ENCODE measurements around the gene EDC4. TPM values are rescaled to one million over a fixed set of nuclear protein-coding genes. Genes with fewer than 3 reads are reported as not detected.

EDC4 gene
- polyA plus RNA-seq, 1 donor from 2014 or later: 66.0 TPM

DNA sequence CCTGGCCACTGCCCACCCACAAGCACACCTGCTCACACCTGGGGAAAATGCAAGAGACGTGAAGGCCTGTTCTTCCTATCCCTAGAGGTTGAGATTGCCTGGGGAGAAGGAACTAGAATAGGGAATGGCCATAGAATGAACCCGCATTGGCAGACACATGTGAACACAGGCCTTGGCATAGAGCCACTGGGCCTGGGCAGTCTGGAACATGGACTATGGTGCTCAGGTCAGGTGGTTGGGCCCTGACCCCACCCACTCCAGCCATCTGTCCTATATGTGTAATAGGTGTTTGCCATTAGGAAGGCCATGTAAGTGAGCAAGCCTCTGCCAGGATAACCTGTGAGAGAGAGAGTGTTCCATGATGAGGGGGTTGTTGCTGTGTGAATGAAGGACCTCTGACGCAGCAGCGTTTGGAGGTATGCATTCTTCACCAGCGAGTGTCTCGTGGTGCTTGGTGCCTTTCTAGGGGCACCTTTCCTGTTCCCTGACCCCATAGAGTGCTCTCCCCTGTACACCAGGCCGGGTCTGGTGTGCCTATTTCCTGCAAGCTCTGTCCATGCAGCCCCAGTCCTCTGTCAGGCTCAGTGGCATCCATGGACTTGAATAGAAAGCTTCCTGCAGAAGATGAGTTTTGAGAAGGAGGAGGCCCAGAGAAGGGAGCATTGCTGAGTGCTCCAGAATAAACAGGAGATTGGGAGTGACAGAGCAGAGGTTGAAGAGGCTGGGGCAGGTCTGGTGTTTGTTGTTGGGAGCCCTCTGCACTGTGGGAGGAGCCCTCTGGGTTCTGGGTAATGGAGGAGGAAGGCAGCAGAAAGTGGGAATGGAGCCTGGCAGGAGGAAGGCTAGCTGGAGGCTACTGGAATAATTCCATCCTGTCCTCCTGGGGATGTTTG lies 43.2 kb downstream of the EDC4 start:
- H3K4me2 ChIP-seq (ENCODE audit: low read length): no peak overlapping the region
- no peak overlapping the region for H3K27ac ChIP-seq (ENCODE audit: low read length)
- no peaks in the 10 kb centered on the region for H3K9me2 ChIP-seq (ENCODE audit: insufficient read depth, low read length)
- H3K36me3 ChIP-seq (ENCODE audit: insufficient read depth, low read length): no peaks in the 10 kb centered on the region
- no peak for TF ChIP-seq TAF1 (IDR thresholded peaks at IDR 0.05; ENCODE audit: low read depth)
- TF ChIP-seq EZH2 (IDR thresholded peaks at IDR 0.05; ENCODE audit: borderline replicate concordance, insufficient read depth, low read length, poor library complexity, severe bottlenecking): no peak
- no peak for TF ChIP-seq EP300 (conservative IDR thresholded peaks at IDR 0.05; ENCODE audit: poor library complexity, severe bottlenecking)
- no peak for TF ChIP-seq MXI1 (conservative IDR thresholded peaks at IDR 0.05; ENCODE audit: poor library complexity, severe bottlenecking)
- TF ChIP-seq CTCF (IDR thresholded peaks at IDR 0.05; ENCODE audit: poor library complexity, severe bottlenecking): no peak
- TF ChIP-seq RAD21 (conservative IDR thresholded peaks at IDR 0.05): no peak
- TF ChIP-seq, protein P1, sequence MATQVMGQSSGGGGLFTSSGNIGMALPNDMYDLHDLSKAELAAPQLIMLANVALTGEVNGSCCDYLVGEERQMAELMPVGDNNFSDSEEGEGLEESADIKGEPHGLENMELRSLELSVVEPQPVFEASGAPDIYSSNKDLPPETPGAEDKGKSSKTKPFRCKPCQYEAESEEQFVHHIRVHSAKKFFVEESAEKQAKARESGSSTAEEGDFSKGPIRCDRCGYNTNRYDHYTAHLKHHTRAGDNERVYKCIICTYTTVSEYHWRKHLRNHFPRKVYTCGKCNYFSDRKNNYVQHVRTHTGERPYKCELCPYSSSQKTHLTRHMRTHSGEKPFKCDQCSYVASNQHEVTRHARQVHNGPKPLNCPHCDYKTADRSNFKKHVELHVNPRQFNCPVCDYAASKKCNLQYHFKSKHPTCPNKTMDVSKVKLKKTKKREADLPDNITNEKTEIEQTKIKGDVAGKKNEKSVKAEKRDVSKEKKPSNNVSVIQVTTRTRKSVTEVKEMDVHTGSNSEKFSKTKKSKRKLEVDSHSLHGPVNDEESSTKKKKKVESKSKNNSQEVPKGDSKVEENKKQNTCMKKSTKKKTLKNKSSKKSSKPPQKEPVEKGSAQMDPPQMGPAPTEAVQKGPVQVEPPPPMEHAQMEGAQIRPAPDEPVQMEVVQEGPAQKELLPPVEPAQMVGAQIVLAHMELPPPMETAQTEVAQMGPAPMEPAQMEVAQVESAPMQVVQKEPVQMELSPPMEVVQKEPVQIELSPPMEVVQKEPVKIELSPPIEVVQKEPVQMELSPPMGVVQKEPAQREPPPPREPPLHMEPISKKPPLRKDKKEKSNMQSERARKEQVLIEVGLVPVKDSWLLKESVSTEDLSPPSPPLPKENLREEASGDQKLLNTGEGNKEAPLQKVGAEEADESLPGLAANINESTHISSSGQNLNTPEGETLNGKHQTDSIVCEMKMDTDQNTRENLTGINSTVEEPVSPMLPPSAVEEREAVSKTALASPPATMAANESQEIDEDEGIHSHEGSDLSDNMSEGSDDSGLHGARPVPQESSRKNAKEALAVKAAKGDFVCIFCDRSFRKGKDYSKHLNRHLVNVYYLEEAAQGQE (IDR thresholded peaks at IDR 0.05; ENCODE audit: borderline replicate concordance): no peak
- no peak for TF ChIP-seq SMC3 (conservative IDR thresholded peaks at IDR 0.05; ENCODE audit: poor library complexity)
- no peak for TF ChIP-seq POLR2AphosphoS5 (IDR thresholded peaks at IDR 0.05)
- no peaks in the 10 kb centered on the region for H3K79me2 ChIP-seq (replicated peaks; ENCODE audit: insufficient read depth, low read length)
- no peak overlapping the region for H3K9ac ChIP-seq (ENCODE audit: low read length)
- H3K4me3 ChIP-seq (ENCODE audit: low read length): no peak overlapping the region
- no peaks in the 10 kb centered on the region for H4K20me1 ChIP-seq (ENCODE audit: insufficient read depth)
- no peaks in the 10 kb centered on the region for H3K27me3 ChIP-seq (ENCODE audit: insufficient read depth, low read depth, low read length)
- H3F3A ChIP-seq (ENCODE audit: insufficient read depth, low read length, poor library complexity, severe bottlenecking): no peaks in the 10 kb centered on the region
- no peak overlapping the region for H2AFZ ChIP-seq (ENCODE audit: low read depth, low read length)
- no peaks in the 10 kb centered on the region for H3K9me3 ChIP-seq (ENCODE audit: low read length)

GRCh38 chr16:67917140-67917851 lies 44.4 kb downstream of the EDC4 start:
- Histone ChIP-seq H3K27me3 (ENCODE audit: insufficient read depth, low read depth, low read length) (no peaks in the 10 kb centered on the region), H4K20me1 (ENCODE audit: insufficient read depth) (no peaks in the 10 kb centered on the region), H3K79me2 (replicated peaks; ENCODE audit: insufficient read depth, low read length) (no peaks in the 10 kb centered on the region), H3K9ac (ENCODE audit: low read length) (no peak overlapping the region), H2AFZ (ENCODE audit: low read depth, low read length) (no peak overlapping the region), H3K4me2 (ENCODE audit: low read length) (no peak overlapping the region), H3K27ac (ENCODE audit: low read length) (no peak overlapping the region), H3K9me2 (ENCODE audit: insufficient read depth, low read length) (no peaks in the 10 kb centered on the region), H3K9me3 (ENCODE audit: low read length) (no peaks in the 10 kb centered on the region), H3K36me3 (ENCODE audit: insufficient read depth, low read length) (no peaks in the 10 kb centered on the region), H3K4me3 (ENCODE audit: low read length) (no peak overlapping the region), H3F3A (ENCODE audit: insufficient read depth, low read length, poor library complexity, severe bottlenecking) (no peaks in the 10 kb centered on the region)
- TF ChIP-seq CTCF (IDR thresholded peaks at IDR 0.05; ENCODE audit: poor library complexity, severe bottlenecking) (no peak), TAF1 (IDR thresholded peaks at IDR 0.05; ENCODE audit: low read depth) (no peak), EZH2 (IDR thresholded peaks at IDR 0.05; ENCODE audit: borderline replicate concordance, insufficient read depth, low read length, poor library complexity, severe bottlenecking) (no peak), MXI1 (conservative IDR thresholded peaks at IDR 0.05; ENCODE audit: poor library complexity, severe bottlenecking) (no peak), EP300 (conservative IDR thresholded peaks at IDR 0.05; ENCODE audit: poor library complexity, severe bottlenecking) (no peak), RAD21 (conservative IDR thresholded peaks at IDR 0.05) (no peak)

All from neural cell (in vitro differentiated cells).